GM12878 (cell line): ENCODE measurements around the gene WDFY4. TPM values are rescaled to one million over a fixed set of nuclear protein-coding genes. Genes with fewer than 3 reads are reported as not detected.

Source experiments
- ATAC-seq: fragments of 200-7000 bp; cut with Tn5 transposase; 3 replicates; pipeline ENCODE4 v1.9.1; 2020; ENCODE audit warnings: mild to moderate bottlenecking, moderate library complexity
- BruUV-seq: library from RNA; stranded (reverse); fragments of 400-500 nt; replicated peaks from 2 replicates; lab custom pipeline; 2021; lab: Mats Ljungman, UMichigan
- CTCF ChIA-PET: fragments of 300-600 bp; sonication (Branson Sonifier 250); formaldehyde crosslinking; extraction: SDS; loops from one replicate; lab custom pipeline; 2021; ENCODE audit warnings: inconsistent platforms; lab: Yijun Ruan, JAX
- POLR2A ChIA-PET: fragments of 350-600 bp; formaldehyde crosslinking; extraction: SDS; loops from one replicate; lab custom pipeline; 2021; ENCODE audit warnings: inconsistent platforms; lab: Charles Lee
- RAD21 ChIA-PET: fragments of 300-600 bp; sonication (Branson Sonifier 250); formaldehyde crosslinking; loops from one replicate; lab custom pipeline; 2023; ENCODE audit warnings: antibody characterized with exemption; ENCODE audit not compliant: unreplicated experiment; lab: Charles Lee
- SMC1A ChIA-PET: fragments of 300-600 bp; sonication (Branson Sonifier 250); formaldehyde crosslinking; loops from one replicate; lab custom pipeline; 2023; ENCODE audit not compliant: unreplicated experiment, uncharacterized antibody; lab: Charles Lee
- DNase-seq: peaks from one replicate; pipeline ENCODE4 v3.0.0-alpha.2; 2011; ENCODE audit warnings: low read depth, low spot score
- FAIRE-seq: peaks from 3 replicates; lab custom pipeline; 2011; peaks lifted over from hg19 to GRCh38; lab: Jason Lieb, UNC
- H2AFZ ChIP-seq: 2 replicates; pipeline ENCODE4 v1.6.0; 2011; ENCODE audit warnings: low read depth, low read length, control low read depth; ENCODE audit not compliant: control insufficient read depth
- H3K27ac ChIP-seq: 2 replicates; pipeline ENCODE4 v1.5.1; 2011; ENCODE audit warnings: control low read depth; ENCODE audit not compliant: control insufficient read depth, insufficient read depth
- H3K27me3 ChIP-seq, 2 experiments: replicated peaks in 1 of 2; 2 replicates each; pipeline versions ENCODE4 v1.6.0 to v1.6.1; 2011; ENCODE audit warnings: low read length in 1 of 2; ENCODE audit not compliant: control insufficient read depth in 2 of 2, insufficient read depth in 2 of 2
- H3K36me3 ChIP-seq, 2 experiments: 2 replicates each; pipeline ENCODE4 v1.5.1; 2011; ENCODE audit warnings: low read length in 1 of 2; ENCODE audit not compliant: control insufficient read depth in 2 of 2, insufficient read depth in 2 of 2
- H3K4me1 ChIP-seq: 2 replicates; pipeline ENCODE4 v1.6.1; 2011; ENCODE audit warnings: mild to moderate bottlenecking, low read length, moderate library complexity, mixed read lengths; ENCODE audit not compliant: control insufficient read depth, insufficient read depth
- H3K4me2 ChIP-seq: 2 replicates; pipeline ENCODE4 v1.6.0; 2011; ENCODE audit warnings: control low read depth; ENCODE audit not compliant: control insufficient read depth, insufficient read depth
- H3K4me3 ChIP-seq: fragments of 200-600 bp; sonication (generic); 2 replicates; pipeline ENCODE4 v1.5.1; 2016
- H3K79me2 ChIP-seq: 2 replicates; pipeline ENCODE4 v1.6.0; 2011; ENCODE audit warnings: low read length; ENCODE audit not compliant: control insufficient read depth, insufficient read depth
- H3K9ac ChIP-seq: 2 replicates; pipeline ENCODE4 v1.8.0; 2011; ENCODE audit warnings: low read length, control low read depth, mixed read lengths; ENCODE audit not compliant: control insufficient read depth, insufficient read depth
- H3K9me3 ChIP-seq: replicated peaks from 3 replicates; pipeline ENCODE4 v1.5.1; 2011; ENCODE audit warnings: mild to moderate bottlenecking, low read length; ENCODE audit not compliant: control insufficient read depth, insufficient read depth
- H4K20me1 ChIP-seq: 2 replicates; pipeline ENCODE4 v1.6.0; 2011; ENCODE audit not compliant: control insufficient read depth, insufficient read depth
- CHD1 ChIP-seq: IDR thresholded peaks from 2 replicates; pipeline ENCODE4 v1.6.1; 2012; ENCODE audit warnings: low read depth, low read length, improper control_type of control experiment
- E2F4 ChIP-seq: IDR thresholded peaks from 2 replicates; pipeline ENCODE4 v1.6.1; 2012; ENCODE audit warnings: low read depth, low read length, improper control_type of control experiment
- FOS ChIP-seq: IDR thresholded peaks from 3 replicates; pipeline ENCODE4 v1.6.1; 2011; ENCODE audit warnings: borderline replicate concordance; ENCODE audit not compliant: insufficient read length; ENCODE audit errors: extremely low read depth
- FOXK2 ChIP-seq: fragments of 450-650 bp; IDR thresholded peaks from 2 replicates; pipeline ENCODE4 v1.6.1; 2017; ENCODE audit warnings: mild to moderate bottlenecking, moderate library complexity
- HDAC2 ChIP-seq: fragments of 200-600 bp; sonication (generic); IDR thresholded peaks from 2 replicates; pipeline ENCODE4 v1.6.1; 2017
- HDAC6 ChIP-seq: fragments of 200-600 bp; sonication (generic); IDR thresholded peaks from one replicate; pipeline ENCODE4 v1.8.0; 2017; ENCODE audit warnings: antibody characterized with exemption; ENCODE audit not compliant: unreplicated experiment
- JUND ChIP-seq: IDR thresholded peaks from 2 replicates; pipeline ENCODE4 v1.6.1; 2012; ENCODE audit warnings: low read depth, mild to moderate bottlenecking, low read length, improper control_type of control experiment, moderate library complexity
- MYB ChIP-seq: fragments of 150-350 bp; IDR thresholded peaks from 2 replicates; pipeline ENCODE4 v1.6.1; 2014; ENCODE audit warnings: mild to moderate bottlenecking, low read depth, low read length, borderline replicate concordance
- RFX5 ChIP-seq: IDR thresholded peaks from 2 replicates; pipeline ENCODE4 v1.6.1; 2011; ENCODE audit warnings: low read depth, low read length, improper control_type of control experiment
- SMAD5 ChIP-seq: IDR thresholded peaks from 2 replicates; pipeline ENCODE4 v1.6.1; 2016; ENCODE audit warnings: antibody characterized with exemption, low read depth
- SPI1 ChIP-seq: IDR thresholded peaks from 2 replicates; pipeline ENCODE4 v1.6.1; 2011; ENCODE audit warnings: low read depth, mild to moderate bottlenecking, low read length, moderate library complexity, borderline replicate concordance; ENCODE audit not compliant: insufficient read depth
- SUPT20H ChIP-seq: IDR thresholded peaks from 2 replicates; pipeline ENCODE4 v1.6.1; 2011; ENCODE audit warnings: low read depth, mild to moderate bottlenecking, low read length, moderate library complexity, borderline replicate concordance; ENCODE audit not compliant: control insufficient read depth
- ZBTB40 ChIP-seq: fragments of 450-650 bp; IDR thresholded peaks from 2 replicates; pipeline ENCODE4 v1.6.1; 2016; ENCODE audit warnings: mild to moderate bottlenecking, moderate library complexity, borderline replicate concordance
- ZNF622 ChIP-seq: fragments of 450-650 bp; IDR thresholded peaks from 2 replicates; pipeline ENCODE4 v1.6.1; 2017; ENCODE audit warnings: mild to moderate bottlenecking, inconsistent platforms
- WGBS: methylation state at CpG from one replicate; pipeline ENCODE4 v1.1.6; 2016; ENCODE audit warnings: low lambda C conversion rate; ENCODE audit not compliant: insufficient replicate concordance, insufficient coverage; ENCODE audit errors: missing lambda C conversion rate; 5-methylcytosine and 5-hydroxymethylcytosine counted together
- in situ Hi-C: fragments of 300-500 bp; cut with MboI; formaldehyde crosslinking; loops from 9 replicates; pipeline ENCODE4 v1.14.3; 2018; ENCODE audit warnings: mixed read lengths
- intact Hi-C: fragments of 100-400 bp; cut with micrococcal nuclease; formaldehyde crosslinking; loops from one replicate; pipeline ENCODE4 v1.14.2; 2022; ENCODE audit not compliant: unreplicated experiment
- polyA plus RNA-seq, 11 experiments: library from polyadenylated mRNA; depleted of rRNA in 4 of 11; unstranded in 6 of 11; stranded (reverse) in 5 of 11; fragments of >200 nt; fragmentation: Nextera tagmentation in 4 of 11; fragmentation: Illumina TruSeq in 1 of 11; extraction: Ambion mirVana in 4 of 11; extraction: Trizol in 1 of 11; gene quantifications; 1 replicate in 1 of 11; 2 replicates in 10 of 11; pipeline versions ENCODE4 v1.2.1 to v1.2.3, GENCODE V29; 2011 to 2016; ENCODE audit warnings: inconsistent platforms in 2 of 11, missing spikeins in 2 of 11, low read depth in 1 of 11
- total RNA-seq, 4 experiments: library from RNA; depleted of rRNA in 3 of 4; stranded (reverse); fragments of >200 nt in 3 of 4; fragmentation: Illumina TruSeq in 1 of 4; extraction: Trizol in 1 of 4; gene quantifications; 2 replicates each; pipeline versions ENCODE4 v1.2.1 to v1.2.3, GENCODE V29; 2013 to 2021
- TF ChIP-seq, protein P1 (sequence below): IDR thresholded peaks from 2 replicates; pipeline ENCODE4 v1.6.1; 2012; ENCODE audit warnings: low read length, inconsistent platforms
- TF ChIP-seq, protein P2 (sequence below): fragments of 450-650 bp; IDR thresholded peaks from 2 replicates; pipeline ENCODE4 v1.6.1; 2017; ENCODE audit warnings: antibody characterized with exemption, mild to moderate bottlenecking, moderate library complexity

Gene WDFY4
- total and polyA plus RNA-seq, 10 of the 15 experiments (the other 5 are each of a cell fraction or from before 2014, with no cell fraction given) = 13.5 to 132 (median 47.3) TPM

- CTCF ChIA-PET = interaction anchor here (1.8 kb wide), 1 partner anchor 73 kb away, joined by 5 read pairs; no protein-coding TSS in a partner anchor
- no peak for TF ChIP-seq SUPT20H
- no peak for TF ChIP-seq JUND
- no peak for TF ChIP-seq ZNF622
- no peak for TF ChIP-seq FOXK2
- no peak for TF ChIP-seq RFX5
- TF ChIP-seq, protein P1, sequence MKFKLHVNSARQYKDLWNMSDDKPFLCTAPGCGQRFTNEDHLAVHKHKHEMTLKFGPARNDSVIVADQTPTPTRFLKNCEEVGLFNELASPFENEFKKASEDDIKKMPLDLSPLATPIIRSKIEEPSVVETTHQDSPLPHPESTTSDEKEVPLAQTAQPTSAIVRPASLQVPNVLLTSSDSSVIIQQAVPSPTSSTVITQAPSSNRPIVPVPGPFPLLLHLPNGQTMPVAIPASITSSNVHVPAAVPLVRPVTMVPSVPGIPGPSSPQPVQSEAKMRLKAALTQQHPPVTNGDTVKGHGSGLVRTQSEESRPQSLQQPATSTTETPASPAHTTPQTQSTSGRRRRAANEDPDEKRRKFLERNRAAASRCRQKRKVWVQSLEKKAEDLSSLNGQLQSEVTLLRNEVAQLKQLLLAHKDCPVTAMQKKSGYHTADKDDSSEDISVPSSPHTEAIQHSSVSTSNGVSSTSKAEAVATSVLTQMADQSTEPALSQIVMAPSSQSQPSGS = no peak
- TF ChIP-seq, protein P2, sequence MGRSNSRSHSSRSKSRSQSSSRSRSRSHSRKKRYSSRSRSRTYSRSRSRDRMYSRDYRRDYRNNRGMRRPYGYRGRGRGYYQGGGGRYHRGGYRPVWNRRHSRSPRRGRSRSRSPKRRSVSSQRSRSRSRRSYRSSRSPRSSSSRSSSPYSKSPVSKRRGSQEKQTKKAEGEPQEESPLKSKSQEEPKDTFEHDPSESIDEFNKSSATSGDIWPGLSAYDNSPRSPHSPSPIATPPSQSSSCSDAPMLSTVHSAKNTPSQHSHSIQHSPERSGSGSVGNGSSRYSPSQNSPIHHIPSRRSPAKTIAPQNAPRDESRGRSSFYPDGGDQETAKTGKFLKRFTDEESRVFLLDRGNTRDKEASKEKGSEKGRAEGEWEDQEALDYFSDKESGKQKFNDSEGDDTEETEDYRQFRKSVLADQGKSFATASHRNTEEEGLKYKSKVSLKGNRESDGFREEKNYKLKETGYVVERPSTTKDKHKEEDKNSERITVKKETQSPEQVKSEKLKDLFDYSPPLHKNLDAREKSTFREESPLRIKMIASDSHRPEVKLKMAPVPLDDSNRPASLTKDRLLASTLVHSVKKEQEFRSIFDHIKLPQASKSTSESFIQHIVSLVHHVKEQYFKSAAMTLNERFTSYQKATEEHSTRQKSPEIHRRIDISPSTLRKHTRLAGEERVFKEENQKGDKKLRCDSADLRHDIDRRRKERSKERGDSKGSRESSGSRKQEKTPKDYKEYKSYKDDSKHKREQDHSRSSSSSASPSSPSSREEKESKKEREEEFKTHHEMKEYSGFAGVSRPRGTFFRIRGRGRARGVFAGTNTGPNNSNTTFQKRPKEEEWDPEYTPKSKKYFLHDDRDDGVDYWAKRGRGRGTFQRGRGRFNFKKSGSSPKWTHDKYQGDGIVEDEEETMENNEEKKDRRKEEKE = no peak
- TF ChIP-seq FOS = no peak
- TF ChIP-seq HDAC2 = no peak
- no peak for TF ChIP-seq ZBTB40
- TF ChIP-seq SMAD5 = no peak
- no peak for TF ChIP-seq SPI1
- no peak for TF ChIP-seq MYB
- no peak for TF ChIP-seq CHD1
- no peak for TF ChIP-seq E2F4
- no peak for TF ChIP-seq HDAC6
Observed at GRCh38 chr10:48731654-48732053, 47.0 kb downstream of the WDFY4 start.

More at GRCh38 chr10:48731654-48732053, 47.0 kb downstream of the WDFY4 start:
- Histone ChIP-seq H2AFZ (no peak overlapping the region), H3K9ac (no peak overlapping the region), H3K79me2 (no peaks in the 10 kb centered on the region), H3K4me3 (no peak overlapping the region), H3K27me3 (no peaks in the 10 kb centered on the region), H3K27ac (no peak overlapping the region), H3K36me3 (peaks cover 37 to 56% of the 10 kb centered on the region in 2 experiments), H3K4me1 (no peaks in the 10 kb centered on the region), H3K4me2 (no peak overlapping the region), H3K9me3 (no peaks in the 10 kb centered on the region), H4K20me1 (no peaks in the 10 kb centered on the region)
- DNase-seq (no peak), FAIRE-seq (no peak), ATAC-seq (no peak)
- BruUV-seq = no TSS peak
- in situ Hi-C loops = loop anchor here (25.0 kb wide), 1 partner anchor 781 kb away; no protein-coding TSS in a partner anchor
- ChIA-PET RAD21 (no interaction called here), POLR2A (no interaction called here), SMC1A (no interaction called here)
- intact Hi-C loops = no loop called here
- WGBS = 100% methylated on average over 2 of the region's 2 CpGs
